ENCODE data around the gene CNIH2. TPM values are rescaled to one million over a fixed set of nuclear protein-coding genes. Genes with fewer than 3 reads are reported as not detected.

Gene CNIH2
- total RNA-seq, 1 donor from 2014 or later: 0.89 TPM

DNA sequence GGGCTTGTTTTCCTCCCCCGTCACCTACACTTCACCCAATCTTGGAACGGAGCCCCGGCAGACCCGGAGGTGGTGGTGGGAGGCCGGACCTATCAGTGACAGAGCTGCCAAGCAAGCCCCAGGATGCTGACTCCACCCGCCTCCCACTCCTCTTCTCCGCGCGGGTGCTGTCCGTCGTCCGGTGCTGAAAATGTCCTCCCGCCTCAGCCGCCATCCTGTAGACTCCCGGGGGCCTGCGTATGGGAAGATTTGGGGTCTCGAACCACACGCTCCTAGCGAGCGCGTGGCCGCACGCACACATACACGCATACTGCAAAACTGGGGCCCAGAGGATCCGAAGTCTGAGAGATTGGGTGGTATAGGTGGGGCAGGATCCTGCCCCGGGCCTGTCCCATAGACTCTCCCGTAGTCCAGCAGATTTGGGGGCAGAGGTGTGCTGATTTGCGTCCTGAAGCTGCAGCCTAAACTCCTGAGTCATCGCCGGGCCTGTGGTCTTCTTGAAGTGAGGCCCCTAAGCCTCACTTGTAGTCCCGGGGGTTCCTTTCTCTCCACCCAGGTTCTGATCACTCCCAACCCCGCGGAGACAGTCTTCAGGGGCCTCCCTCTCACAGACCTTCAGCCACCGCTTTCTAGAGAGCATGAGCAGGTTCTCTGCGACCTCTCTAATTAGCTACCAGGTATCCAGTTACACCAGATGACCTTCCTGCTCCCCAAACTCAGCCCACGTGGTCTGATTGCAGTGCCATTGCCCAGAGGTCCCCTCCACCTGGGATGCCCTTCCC is 11.8 kb downstream of the CNIH2 start:
- H3K9me3 ChIP-seq: no peaks in the 10 kb centered on the region
- peak overlapping the region; percentile 97 for H3K27ac ChIP-seq
- TF ChIP-seq, protein P1, sequence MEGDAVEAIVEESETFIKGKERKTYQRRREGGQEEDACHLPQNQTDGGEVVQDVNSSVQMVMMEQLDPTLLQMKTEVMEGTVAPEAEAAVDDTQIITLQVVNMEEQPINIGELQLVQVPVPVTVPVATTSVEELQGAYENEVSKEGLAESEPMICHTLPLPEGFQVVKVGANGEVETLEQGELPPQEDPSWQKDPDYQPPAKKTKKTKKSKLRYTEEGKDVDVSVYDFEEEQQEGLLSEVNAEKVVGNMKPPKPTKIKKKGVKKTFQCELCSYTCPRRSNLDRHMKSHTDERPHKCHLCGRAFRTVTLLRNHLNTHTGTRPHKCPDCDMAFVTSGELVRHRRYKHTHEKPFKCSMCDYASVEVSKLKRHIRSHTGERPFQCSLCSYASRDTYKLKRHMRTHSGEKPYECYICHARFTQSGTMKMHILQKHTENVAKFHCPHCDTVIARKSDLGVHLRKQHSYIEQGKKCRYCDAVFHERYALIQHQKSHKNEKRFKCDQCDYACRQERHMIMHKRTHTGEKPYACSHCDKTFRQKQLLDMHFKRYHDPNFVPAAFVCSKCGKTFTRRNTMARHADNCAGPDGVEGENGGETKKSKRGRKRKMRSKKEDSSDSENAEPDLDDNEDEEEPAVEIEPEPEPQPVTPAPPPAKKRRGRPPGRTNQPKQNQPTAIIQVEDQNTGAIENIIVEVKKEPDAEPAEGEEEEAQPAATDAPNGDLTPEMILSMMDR (IDR thresholded peaks at IDR 0.05): no peak
- peaks cover 12% of the 10 kb centered on the region for H3K36me3 ChIP-seq
- ATAC-seq: peak; percentile 64 to 69
- peak overlapping the region; percentile 98 for H3K4me3 ChIP-seq
- intact Hi-C loops (cut with DNase I): no loop called here
- H3K27me3 ChIP-seq (ENCODE audit: low read depth): peaks cover 34% of the 10 kb centered on the region
- H3K4me1 ChIP-seq: peaks cover 31% of the 10 kb centered on the region
- DNase-seq: peak; percentile 82

- H3K4me3 ChIP-seq: no peak overlapping the region
- TF ChIP-seq, protein P1 (IDR thresholded peaks at IDR 0.05): no peak
Observed at GRCh38 chr11:66290330-66290621, 12.3 kb downstream of the CNIH2 start.

DNA sequence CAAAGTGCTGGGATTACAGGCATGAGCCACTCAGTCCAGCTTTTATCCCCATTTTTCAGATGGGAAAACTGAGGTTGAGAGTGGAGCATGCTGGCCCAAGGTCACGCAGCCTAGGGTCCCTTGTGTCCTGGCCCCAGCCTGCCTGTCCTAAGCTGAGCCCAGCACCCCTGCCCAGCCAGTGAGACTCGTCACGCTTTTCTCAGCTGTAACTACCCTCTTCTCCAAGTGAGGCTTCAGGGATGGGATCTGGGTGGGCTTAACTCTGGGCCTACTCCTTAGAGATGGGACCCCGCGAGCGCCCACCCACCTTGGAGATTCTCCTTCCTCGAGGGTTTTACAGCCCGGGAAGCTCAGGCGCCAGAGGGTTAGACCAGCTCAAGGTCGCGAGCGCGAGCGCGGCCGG is 13.3 kb downstream of the CNIH2 start:
- intact Hi-C loops (cut with DNase I): no loop called here
- H3K27me3 ChIP-seq (ENCODE audit: low read depth): peaks cover 39% of the 10 kb centered on the region

More at GRCh38 chr11:66290330-66290621, 12.3 kb downstream of the CNIH2 start:
- DNase-seq (no peak), ATAC-seq (no peak)
- H3K27me3 ChIP-seq (ENCODE audit: low read depth): peaks cover 39% of the 10 kb centered on the region
- H3K4me1 ChIP-seq: peaks cover 31% of the 10 kb centered on the region
- H3K27ac ChIP-seq: no peak overlapping the region
- intact Hi-C loops (cut with DNase I): no loop called here
- H3K9me3 ChIP-seq: no peaks in the 10 kb centered on the region
- H3K36me3 ChIP-seq: peaks cover 10% of the 10 kb centered on the region

GRCh38 chr11:66291706-66292542 is 13.9 kb downstream of the CNIH2 start, which contains the start of gene TMEM151A:
TSS of gene TMEM151A (plus strand) at chr11:66291894. CDS start at chr11:66292014, 120 bp downstream.
- TF ChIP-seq, protein P1 (IDR thresholded peaks at IDR 0.05): no peak
- Histone ChIP-seq H3K27ac (no peak within 1 kb of the TSS), H3K36me3 (no peaks in the 10 kb centered on the region), H3K4me3 (peak within 1 kb of the TSS; percentile 51), H3K9me3 (no peaks in the 10 kb centered on the region), H3K27me3 (ENCODE audit: low read depth) (peaks cover 39% of the 10 kb centered on the region), H3K4me1 (peaks cover 30% of the 10 kb centered on the region)
- no peak for DNase-seq
- no peak for ATAC-seq
- intact Hi-C loops (cut with DNase I): no loop called here

More for the DNA sequence above, 13.3 kb downstream of the CNIH2 start:
- Histone ChIP-seq H3K4me3 (peak overlapping the region; percentile 51), H3K27ac (no peak overlapping the region), H3K36me3 (peaks cover 5% of the 10 kb centered on the region), H3K4me1 (peaks cover 31% of the 10 kb centered on the region), H3K9me3 (no peaks in the 10 kb centered on the region)
- no peak for ATAC-seq
- TF ChIP-seq, protein P1 (IDR thresholded peaks at IDR 0.05): no peak
- no peak for DNase-seq

DNA sequence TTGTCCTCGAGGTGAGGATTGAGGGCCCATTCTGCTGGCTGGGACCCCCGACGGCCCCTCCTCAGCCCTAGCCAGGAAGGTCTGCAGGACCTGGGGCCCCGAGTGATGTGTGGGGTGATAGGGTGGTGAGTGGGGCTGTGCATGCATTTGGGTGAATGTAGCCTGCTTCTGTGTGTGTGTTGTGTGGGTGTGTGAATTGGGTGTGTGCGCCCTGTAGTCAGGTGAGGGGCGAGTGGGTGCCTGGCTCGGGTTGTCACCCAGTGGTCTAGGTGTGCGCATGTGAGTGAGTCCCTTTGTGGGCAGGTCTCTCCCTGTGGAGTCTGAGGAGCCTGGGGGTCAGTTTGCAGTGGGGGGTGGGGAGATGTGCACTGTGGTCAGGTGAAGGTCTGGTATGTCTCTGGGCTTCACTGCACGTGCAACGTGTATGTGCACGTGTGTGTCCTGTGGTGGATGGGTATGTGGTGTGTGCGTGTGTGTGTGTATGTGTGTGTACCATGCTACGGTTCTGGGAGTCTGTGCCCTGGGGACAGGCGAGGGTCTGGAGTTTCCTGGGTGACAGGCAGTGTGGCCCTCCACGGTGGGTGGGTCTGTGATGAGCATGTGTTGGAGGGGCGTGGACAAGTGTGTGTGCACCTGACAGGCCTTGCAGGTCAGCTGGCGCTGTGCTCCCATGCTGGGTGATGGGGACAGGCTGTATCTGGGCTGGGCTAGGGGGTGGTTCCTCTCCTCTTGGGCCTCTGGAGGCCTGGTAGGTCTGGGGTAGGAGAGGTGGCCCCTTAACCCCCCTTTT is 14.8 kb downstream of the CNIH2 start:
- intact Hi-C loops (cut with DNase I): no loop called here
- TF ChIP-seq, protein P1 (IDR thresholded peaks at IDR 0.05): no peak
- DNase-seq (no peak), ATAC-seq (no peak)
- Histone ChIP-seq H3K4me3 (peak overlapping the region; percentile 51), H3K27me3 (ENCODE audit: low read depth) (peaks cover 39% of the 10 kb centered on the region), H3K27ac (no peak overlapping the region), H3K4me1 (peaks cover 22% of the 10 kb centered on the region), H3K36me3 (no peaks in the 10 kb centered on the region), H3K9me3 (no peaks in the 10 kb centered on the region)

All from lower lobe of right lung (tissue), 2 donors.